Liver (tissue), 3 donors: ENCODE measurements around the gene HLA-A.

ENCODE experiments used
- RAD21 ChIP-seq, 2 donors: IDR thresholded peaks; 2 replicates each; pipeline ENCODE4 v1.6.1; 2016; ENCODE audit warnings: antibody characterized with exemption in 2 of 2, mild to moderate bottlenecking in 2 of 2
- TF ChIP-seq, protein P1 (sequence below): fragments of 150-350 bp; IDR thresholded peaks from 2 replicates; pipeline ENCODE4 v1.5.1; 2017; ENCODE audit warnings: improper control_type of control experiment, low read depth, low read length; ENCODE audit not compliant: missing input control
- TF ChIP-seq, protein P2 (sequence below): IDR thresholded peaks from 2 replicates; pipeline ENCODE4 v1.6.1; 2016; ENCODE audit warnings: antibody characterized with exemption
- TF ChIP-seq, protein P3 (sequence below): IDR thresholded peaks from 2 replicates; pipeline ENCODE4 v1.6.1; 2016; ENCODE audit warnings: antibody characterized with exemption
- donor health status: healthy.
- donor health status: healthy.

DNA sequence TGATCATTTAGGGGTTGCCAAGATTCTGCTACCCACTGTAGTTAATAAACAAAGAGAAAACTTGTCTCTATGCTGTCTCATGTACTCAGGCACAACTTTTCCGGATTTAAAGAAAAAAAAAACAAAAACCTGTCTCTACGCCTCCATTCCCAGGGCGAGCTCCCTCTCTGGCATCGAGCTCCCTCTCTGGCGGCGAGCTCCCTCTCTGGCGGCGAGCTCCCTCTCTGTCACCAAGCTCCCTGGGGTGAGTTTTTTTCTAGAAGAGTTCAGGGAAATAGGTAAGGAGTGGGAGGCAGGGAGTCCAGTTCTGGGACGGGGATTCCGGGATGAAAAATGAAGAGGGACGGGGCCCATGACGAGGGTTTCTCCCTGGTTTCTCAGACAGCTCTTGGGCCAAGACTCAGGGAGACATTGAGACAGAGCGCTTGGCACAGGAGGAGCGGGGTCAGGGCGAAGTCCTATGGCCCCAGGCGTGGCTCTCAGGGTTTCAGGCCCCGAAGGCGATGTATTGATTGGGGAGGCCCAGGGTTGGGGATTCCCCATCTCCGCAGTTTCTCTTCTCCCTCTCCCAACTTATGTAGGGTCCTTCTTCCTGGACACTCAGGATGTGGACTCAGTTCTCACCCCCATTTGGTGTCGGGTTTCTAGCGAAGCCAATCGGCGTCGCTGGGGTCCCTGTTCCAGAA lies 16.5 kb upstream of the HLA-A start:
- TF ChIP-seq, protein P1, sequence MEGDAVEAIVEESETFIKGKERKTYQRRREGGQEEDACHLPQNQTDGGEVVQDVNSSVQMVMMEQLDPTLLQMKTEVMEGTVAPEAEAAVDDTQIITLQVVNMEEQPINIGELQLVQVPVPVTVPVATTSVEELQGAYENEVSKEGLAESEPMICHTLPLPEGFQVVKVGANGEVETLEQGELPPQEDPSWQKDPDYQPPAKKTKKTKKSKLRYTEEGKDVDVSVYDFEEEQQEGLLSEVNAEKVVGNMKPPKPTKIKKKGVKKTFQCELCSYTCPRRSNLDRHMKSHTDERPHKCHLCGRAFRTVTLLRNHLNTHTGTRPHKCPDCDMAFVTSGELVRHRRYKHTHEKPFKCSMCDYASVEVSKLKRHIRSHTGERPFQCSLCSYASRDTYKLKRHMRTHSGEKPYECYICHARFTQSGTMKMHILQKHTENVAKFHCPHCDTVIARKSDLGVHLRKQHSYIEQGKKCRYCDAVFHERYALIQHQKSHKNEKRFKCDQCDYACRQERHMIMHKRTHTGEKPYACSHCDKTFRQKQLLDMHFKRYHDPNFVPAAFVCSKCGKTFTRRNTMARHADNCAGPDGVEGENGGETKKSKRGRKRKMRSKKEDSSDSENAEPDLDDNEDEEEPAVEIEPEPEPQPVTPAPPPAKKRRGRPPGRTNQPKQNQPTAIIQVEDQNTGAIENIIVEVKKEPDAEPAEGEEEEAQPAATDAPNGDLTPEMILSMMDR: no peak
- TF ChIP-seq RAD21 (IDR thresholded peaks at IDR 0.05): peak in 1 of 2 donors; percentile 25
- TF ChIP-seq, protein P2, sequence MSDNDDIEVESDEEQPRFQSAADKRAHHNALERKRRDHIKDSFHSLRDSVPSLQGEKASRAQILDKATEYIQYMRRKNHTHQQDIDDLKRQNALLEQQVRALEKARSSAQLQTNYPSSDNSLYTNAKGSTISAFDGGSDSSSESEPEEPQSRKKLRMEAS: no peak
- TF ChIP-seq, protein P3, sequence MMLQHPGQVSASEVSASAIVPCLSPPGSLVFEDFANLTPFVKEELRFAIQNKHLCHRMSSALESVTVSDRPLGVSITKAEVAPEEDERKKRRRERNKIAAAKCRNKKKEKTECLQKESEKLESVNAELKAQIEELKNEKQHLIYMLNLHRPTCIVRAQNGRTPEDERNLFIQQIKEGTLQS: no peak
